Retina (tissue), 1 donor: ENCODE data around the gene LSG1.
"Not testable (repeated sequence)": the region's sequence is repeated elsewhere in the genome, so short reads cannot be mapped to it uniquely, and the experiment has no call there.

ENCODE experiments used
- DNase-seq: peaks from one replicate; pipeline ENCODE4 v3.0.0-alpha.2; 2016

Gene LSG1

GRCh38 chr3:194612221-194612620 is 59.8 kb downstream of the LSG1 start:
- DNase-seq, result no peak

- no peak for DNase-seq
These were observed 61.3 kb downstream of the LSG1 start for GRCh38 chr3:194610689-194611088.

GRCh38 chr3:194609601-194610000 is 62.4 kb downstream of the LSG1 start:
- no peak for DNase-seq

- DNase-seq, result no peak
These were observed 63.0 kb downstream of the LSG1 start for GRCh38 chr3:194608981-194609380.

GRCh38 chr3:194607592-194608389 is 64.2 kb downstream of the LSG1 start:
- no peak for DNase-seq

GRCh38 chr3:194606941-194607340 is 65.0 kb downstream of the LSG1 start:
- no peak for DNase-seq

GRCh38 chr3:194606163-194606562 is 65.8 kb downstream of the LSG1 start:
- no peak for DNase-seq

GRCh38 chr3:194605314-194605713 is 66.7 kb downstream of the LSG1 start:
- DNase-seq, result not testable (repeated sequence)

- DNase-seq, result no peak
These were observed 67.2 kb downstream of the LSG1 start for GRCh38 chr3:194604837-194605236.

- DNase-seq, result no peak
These were observed 67.9 kb downstream of the LSG1 start for GRCh38 chr3:194604126-194604525.

- DNase-seq, result no peak
These were observed 69.3 kb downstream of the LSG1 start for GRCh38 chr3:194602669-194603171.

GRCh38 chr3:194598771-194599557 is 73.0 kb downstream of the LSG1 start:
- no peak for DNase-seq

GRCh38 chr3:194596906-194597305 is 75.1 kb downstream of the LSG1 start:
- no peak for DNase-seq

- DNase-seq, result no peak
These were observed 78.9 kb downstream of the LSG1 start for GRCh38 chr3:194592798-194593752.
